ENCODE results near the gene NT5M. TPM values are rescaled to one million over a fixed set of nuclear protein-coding genes. Genes with fewer than 3 reads are reported as not detected.

Gene NT5M
- total and polyA plus RNA-seq, 10 donors, result 1.2 to 3.6 (median 2.6) TPM

DNA sequence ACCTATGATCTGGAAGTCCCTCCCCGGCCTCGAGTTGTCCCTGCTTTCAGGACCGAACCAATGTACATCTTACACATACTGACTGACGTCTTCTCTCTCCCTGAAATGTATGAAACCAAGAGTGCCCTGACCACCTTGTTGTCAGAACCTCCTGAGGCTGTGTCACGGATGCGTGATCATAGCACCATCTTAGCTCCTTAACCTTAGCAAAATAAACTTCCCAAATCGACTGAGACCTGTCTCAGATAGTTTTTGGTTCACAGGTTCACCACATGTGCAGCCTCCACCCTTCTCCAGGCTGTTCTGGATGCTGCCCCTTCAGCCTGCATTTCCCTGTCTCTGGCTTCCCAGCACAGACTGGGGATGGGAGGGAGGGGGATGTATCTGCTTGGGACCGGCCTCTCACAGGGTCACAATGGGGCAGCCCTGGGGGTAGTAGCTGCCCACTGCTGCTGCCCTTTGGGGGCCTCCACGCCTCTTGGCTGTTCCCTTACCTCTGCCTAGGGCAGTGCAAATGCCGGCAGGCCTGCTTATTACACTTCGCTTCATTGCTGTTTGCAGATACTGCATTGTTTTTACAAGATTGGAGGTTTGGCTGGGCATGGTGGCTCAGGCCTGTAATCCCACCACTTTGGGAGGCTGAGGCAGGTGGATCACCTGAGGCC lies 69.8 kb downstream of the NT5M start:
- no peaks in the 10 kb centered on the region for H3K4me1 ChIP-seq
- H3K4me3 ChIP-seq, result no peak overlapping the region
- TF ChIP-seq POLR2A (IDR thresholded peaks at IDR 0.05), result no peak
- TF ChIP-seq, protein P1, sequence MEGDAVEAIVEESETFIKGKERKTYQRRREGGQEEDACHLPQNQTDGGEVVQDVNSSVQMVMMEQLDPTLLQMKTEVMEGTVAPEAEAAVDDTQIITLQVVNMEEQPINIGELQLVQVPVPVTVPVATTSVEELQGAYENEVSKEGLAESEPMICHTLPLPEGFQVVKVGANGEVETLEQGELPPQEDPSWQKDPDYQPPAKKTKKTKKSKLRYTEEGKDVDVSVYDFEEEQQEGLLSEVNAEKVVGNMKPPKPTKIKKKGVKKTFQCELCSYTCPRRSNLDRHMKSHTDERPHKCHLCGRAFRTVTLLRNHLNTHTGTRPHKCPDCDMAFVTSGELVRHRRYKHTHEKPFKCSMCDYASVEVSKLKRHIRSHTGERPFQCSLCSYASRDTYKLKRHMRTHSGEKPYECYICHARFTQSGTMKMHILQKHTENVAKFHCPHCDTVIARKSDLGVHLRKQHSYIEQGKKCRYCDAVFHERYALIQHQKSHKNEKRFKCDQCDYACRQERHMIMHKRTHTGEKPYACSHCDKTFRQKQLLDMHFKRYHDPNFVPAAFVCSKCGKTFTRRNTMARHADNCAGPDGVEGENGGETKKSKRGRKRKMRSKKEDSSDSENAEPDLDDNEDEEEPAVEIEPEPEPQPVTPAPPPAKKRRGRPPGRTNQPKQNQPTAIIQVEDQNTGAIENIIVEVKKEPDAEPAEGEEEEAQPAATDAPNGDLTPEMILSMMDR (IDR thresholded peaks at IDR 0.05 in 8 of 11, conservative IDR thresholded peaks at IDR 0.05 in 3 of 11), result no peak
- no peak for TF ChIP-seq POLR2AphosphoS5 (IDR thresholded peaks at IDR 0.05)
- no peaks in the 10 kb centered on the region for H3K9me3 ChIP-seq
- no peaks in the 10 kb centered on the region for H3K27me3 ChIP-seq (replicated peaks in 1 of 7)
- H3K36me3 ChIP-seq, result no peaks in the 10 kb centered on the region
- no peak overlapping the region for H3K27ac ChIP-seq
- intact Hi-C loops (cut with DNase I; ENCODE audit: low total_unique reads), result no loop called here
- 82 to 94% (median 87%) methylated on average over 10 to 11 of the region's 11 CpGs for WGBS, 5 donors
- DNase-seq, result peak; percentile 33

DNA sequence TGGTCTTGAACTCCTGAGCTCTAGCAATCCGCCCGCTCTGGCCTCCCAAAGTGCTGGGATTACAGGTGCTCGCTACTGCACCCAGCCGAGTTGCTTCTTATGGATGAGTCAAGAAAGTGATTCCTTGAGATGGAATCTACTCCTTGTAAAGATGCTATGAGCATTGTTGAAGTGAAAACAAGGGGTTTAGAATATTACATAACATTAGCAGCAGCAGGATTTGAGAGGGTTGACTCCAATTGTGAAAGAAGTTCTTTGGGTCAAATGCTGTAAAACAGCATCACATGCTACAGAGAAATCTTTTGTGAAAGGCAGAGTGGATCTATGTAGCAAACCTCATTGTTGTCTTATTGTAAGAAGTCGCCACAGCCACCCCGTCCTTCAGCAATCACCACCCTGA lies 72.7 kb downstream of the NT5M start:
- 87 to 95% (median 89%) methylated on average over 6 of the region's 6 CpGs for WGBS, 5 donors
- Histone ChIP-seq H3K4me1 (no peaks in the 10 kb centered on the region), H3K36me3 (no peaks in the 10 kb centered on the region), H3K9me3 (no peaks in the 10 kb centered on the region), H3K4me3 (no peak overlapping the region), H3K27ac (peak overlapping the region in 3 of 8 donors; percentile 38 to 43 (median 40)), H3K27me3 (replicated peaks in 1 of 7) (peaks cover 0 to 4% (median 0%) of the 10 kb centered on the region in 7 donors)
- no peak for TF ChIP-seq POLR2AphosphoS5 (IDR thresholded peaks at IDR 0.05)
- TF ChIP-seq POLR2A (IDR thresholded peaks at IDR 0.05), result no peak
- TF ChIP-seq, protein P1 (IDR thresholded peaks at IDR 0.05 in 8 of 11, conservative IDR thresholded peaks at IDR 0.05 in 3 of 11), result no peak
- intact Hi-C loops (cut with DNase I; ENCODE audit: low total_unique reads), result loop anchor here (5.0 kb wide), 1 partner anchor 46 kb away; no protein-coding TSS in a partner anchor
- peak; percentile 23 for DNase-seq

DNA sequence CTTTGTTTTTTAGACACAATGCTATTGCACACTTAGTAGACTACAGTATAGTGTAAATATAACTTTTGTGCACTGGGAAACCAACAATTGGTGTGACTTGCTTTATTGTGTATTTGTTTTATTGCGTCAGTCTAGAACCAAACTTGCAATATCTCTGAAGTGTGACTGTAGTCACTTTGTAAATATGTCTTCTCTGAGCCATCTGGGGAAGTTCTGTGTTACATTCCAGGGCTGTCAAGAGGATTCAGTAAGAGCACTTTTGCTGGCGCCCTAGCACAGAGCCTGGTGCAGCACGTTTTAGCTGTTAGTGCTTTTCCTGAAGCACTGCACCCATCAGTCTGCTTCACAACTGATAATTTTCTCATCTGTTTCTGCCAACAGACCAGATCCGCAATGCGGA lies 73.2 kb downstream of the NT5M start:
- no peak overlapping the region for H3K4me3 ChIP-seq
- 73 to 89% (median 79%) methylated on average over 5 of the region's 5 CpGs for WGBS, 5 donors
- H3K4me1 ChIP-seq, result no peaks in the 10 kb centered on the region
- H3K36me3 ChIP-seq, result no peaks in the 10 kb centered on the region
- no peaks in the 10 kb centered on the region for H3K9me3 ChIP-seq
- intact Hi-C loops (cut with DNase I; ENCODE audit: low total_unique reads), result loop anchor here (5.0 kb wide), 1 partner anchor 46 kb away; no protein-coding TSS in a partner anchor
- peak overlapping the region in 4 of 8 donors; percentile 11 to 43 (median 39) for H3K27ac ChIP-seq
- peaks cover 0 to 5% (median 0%) of the 10 kb centered on the region in 7 donors for H3K27me3 ChIP-seq (replicated peaks in 1 of 7)
- TF ChIP-seq POLR2AphosphoS5 (IDR thresholded peaks at IDR 0.05), result no peak
- TF ChIP-seq, protein P1 (IDR thresholded peaks at IDR 0.05 in 8 of 11, conservative IDR thresholded peaks at IDR 0.05 in 3 of 11), result no peak
- TF ChIP-seq POLR2A (IDR thresholded peaks at IDR 0.05), result no peak
- peak; percentile 36 for DNase-seq

All from spleen (tissue), 11 donors.